HG02885 (cell line): ENCODE results near the gene NIPBL.

ENCODE experiments used
- ATAC-seq: cut with Tn5 transposase; IDR thresholded peaks from one replicate; pipeline ENCODE4 v1.9.1; 2021; ENCODE audit warnings: mild to moderate bottlenecking; ENCODE audit not compliant: unreplicated experiment, poor library complexity

The NIPBL gene

GRCh38 chr5:36944607-36945225 lies 68.1 kb downstream of the NIPBL start:
- no peak for ATAC-seq

DNA sequence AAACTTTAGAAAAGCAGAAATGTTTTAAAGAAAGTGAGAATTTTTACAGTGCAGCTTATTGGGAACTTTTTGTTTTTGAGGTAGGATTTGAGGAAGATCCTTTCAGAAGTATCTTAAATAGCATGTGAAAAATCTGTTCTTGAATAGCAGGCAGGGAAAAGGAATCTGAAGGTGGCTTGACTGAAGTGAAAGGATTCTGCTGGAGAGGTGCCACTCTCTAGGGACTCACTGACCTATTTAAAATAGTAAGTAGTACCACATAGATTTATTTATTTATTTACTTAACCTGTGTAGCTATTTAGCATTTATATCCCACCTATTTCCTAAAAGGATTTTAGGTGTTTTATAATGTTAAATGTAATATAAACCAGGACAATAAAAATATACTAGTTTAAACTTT lies 69.1 kb downstream of the NIPBL start:
- no peak for ATAC-seq

DNA sequence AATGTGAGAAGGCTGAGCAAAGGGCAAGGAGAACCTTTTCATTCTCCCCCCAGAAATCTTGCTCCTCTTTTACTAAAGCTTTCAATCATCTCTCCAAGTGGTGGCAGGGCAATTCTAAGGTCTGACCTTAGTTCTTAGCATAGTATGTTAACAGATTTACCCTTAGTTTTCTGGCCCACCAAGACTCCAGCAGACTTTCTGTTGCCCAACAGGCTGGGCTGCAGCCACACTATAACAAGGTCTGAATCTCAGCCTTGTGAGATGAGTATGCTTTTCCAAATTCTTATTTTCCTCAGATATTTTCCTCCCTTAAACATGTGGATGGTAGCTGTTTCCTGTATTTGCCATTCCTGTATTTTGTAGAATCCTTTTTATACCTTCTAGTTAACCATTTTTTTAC lies 69.5 kb downstream of the NIPBL start:
- no peak for ATAC-seq

- no peak for ATAC-seq
Observed at GRCh38 chr5:36948041-36948440, 71.5 kb downstream of the NIPBL start.

DNA sequence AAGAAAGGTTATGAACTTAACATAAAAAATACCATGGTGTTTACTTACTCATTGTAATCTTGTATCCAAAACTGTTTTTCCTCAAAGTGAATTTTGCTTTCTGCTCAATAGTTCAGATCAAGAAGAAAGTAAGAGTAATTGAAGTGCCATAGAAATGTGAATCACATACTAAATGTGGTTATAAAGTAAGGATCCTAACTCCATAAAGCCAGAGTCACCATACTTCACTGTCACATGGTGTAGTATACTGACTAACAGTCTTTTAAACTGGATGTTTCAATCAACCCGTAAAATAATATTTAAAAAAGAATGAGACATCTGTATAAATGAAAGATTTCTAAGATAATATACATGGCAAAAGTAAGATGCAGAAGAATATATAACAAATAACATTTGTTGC lies 72.1 kb downstream of the NIPBL start:
- no peak for ATAC-seq

DNA sequence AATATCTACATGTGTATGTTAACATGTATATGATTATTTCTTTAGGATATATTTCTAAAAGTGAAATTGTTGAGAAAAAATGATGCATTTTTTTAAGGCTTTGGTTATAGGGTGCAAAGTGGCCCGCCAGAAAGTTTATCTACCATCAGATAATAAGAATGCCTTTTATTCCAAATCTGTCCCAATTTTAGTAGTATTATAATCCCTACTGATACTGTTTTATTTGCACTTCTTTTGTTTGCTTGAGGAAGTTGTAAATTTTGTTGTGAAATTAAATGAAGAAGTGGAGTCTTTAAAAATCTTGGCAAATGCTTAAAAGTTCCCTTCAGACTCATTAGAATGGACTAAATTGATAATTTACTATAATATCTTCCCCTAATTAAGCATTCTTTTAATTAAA lies 73.0 kb downstream of the NIPBL start:
- ATAC-seq: no peak

DNA sequence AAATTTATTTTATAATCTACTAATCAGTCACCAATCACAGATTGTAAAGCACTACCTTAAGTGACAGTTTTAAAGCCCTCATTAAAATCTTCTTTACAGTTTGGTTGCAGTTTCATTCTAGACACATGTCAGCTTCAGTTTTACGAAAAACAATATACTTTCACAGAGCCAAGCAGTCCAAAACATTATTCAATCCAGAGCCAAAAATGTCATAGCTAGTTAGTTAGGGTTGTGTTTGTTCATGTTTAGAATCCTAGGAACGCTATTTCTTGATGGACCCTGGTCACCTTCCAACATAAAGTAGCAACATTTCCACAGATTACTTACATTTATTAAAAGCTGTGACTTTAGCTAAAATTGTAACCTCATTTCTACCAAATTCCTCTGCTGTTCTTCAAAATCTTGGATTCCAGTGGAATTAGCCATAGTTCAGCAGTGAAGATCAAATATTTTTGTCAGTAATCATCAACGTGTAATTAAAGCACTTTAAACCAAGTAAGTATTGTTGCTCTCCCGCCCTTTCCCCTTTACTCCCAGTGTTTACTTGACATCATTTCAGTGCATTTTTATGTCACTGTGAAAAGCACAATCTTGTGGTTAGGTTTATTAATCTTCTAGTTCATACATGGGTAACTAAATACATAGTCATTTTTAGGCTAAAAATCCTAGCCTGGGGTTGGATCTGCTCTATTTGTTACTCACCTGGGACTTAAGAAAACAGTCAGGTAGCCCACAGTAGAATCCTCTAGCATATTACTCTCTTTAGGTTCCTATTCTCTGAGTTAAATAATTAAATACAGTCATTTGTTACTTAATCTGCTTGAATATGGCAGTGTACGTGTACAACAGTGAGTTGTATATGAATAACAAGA lies 74.3 kb downstream of the NIPBL start:
- no peak for ATAC-seq

DNA sequence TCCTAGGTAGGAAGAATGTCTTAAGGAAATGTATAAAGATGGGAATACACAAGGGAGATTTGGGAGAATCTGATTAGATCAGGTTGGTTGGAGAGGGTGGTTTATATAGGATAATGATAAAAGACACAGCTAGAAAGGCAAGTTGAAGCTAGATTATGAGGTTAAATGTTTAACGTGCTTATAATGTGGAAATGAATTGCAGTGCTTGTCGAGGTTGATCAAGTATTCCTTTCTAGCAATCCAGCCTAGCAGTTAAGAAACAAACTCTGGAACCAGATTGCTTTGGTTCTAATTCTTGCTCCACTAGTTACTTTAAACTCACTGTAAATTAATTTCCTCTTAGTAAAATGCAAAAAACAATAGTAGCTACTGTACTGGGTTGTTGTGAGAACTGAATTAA lies 76.5 kb downstream of the NIPBL start:
- ATAC-seq: no peak

- no peak for ATAC-seq
Observed at GRCh38 chr5:36957953-36958537, 81.5 kb downstream of the NIPBL start.

- no peak for ATAC-seq
Observed at GRCh38 chr5:36958612-36959011, 82.0 kb downstream of the NIPBL start.

- no peak for ATAC-seq
Observed at GRCh38 chr5:36965179-36965578, 88.6 kb downstream of the NIPBL start.

DNA sequence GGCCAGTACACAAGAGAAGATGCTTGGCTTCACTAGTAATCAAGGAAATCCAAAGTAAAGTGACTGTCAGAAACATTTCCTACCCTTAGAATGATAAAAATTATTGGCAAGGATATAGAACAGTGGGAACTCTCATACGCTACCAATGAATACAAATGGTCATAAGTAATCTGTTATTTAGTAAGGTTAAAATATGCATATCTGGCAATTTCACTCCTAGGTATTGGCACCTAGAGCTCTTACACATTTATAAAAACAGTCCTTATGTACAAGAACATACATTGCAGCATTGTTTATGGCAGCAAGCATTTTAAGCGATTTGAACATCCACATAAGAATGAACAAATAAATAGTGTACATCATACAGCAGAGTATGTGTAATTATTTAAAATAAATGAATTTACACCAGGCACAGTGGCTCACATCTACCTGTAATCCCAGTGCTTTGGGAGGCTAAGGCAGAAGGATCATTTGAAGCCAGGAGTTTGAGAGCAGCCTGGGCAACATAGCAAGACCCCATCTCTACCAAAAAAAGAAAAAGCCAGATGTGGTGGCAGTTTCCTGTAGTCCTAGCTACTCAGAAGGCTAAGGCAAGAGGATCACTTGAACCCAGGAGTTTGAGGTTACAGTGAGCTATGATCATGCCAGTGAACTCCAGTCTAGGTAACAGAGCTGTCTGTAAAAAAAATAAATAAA lies 93.3 kb downstream of the NIPBL start:
- ATAC-seq: no peak

DNA sequence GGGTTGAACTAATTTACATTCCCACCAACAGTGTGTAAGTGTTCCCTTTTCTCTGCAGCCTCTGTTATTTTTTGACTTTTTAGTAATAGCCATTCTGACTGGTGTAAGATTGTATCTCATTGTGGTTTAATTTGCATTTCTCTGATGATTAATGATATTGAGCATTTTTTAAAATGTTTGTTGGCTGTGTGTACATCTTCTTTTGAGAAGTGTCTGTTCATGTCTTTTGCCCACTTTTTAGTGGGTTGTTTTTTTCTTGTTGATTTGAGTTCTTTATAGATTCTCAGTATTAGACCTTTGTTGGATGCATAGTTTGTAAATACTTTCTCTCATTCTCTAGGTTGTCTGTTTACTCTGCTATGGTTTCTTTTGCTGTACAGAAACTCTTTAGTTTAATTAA lies 101.6 kb downstream of the NIPBL start:
- ATAC-seq: no peak

GRCh38 chr5:36982146-36982545 lies 105.6 kb downstream of the NIPBL start:
- no peak for ATAC-seq

GRCh38 chr5:36985387-36985786 lies 108.8 kb downstream of the NIPBL start:
- ATAC-seq: no peak

DNA sequence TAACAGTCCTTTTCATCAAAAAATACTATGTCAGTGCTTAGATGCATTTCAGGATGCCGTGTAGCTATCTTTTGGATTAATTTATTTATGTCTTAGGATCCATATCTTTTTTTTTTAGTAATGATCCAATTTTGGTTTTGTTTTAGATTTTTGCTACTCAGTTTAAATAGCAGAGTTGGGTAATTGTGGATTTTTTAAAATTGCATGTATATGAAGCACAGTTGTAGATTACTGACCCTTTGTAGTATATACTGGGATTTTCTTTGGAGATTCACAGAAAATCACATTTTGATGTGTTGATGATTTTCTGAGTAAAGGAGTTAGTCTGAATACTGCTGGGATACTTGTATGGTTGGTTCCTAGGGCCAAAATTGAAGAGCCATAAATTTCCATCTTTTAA lies 111.8 kb downstream of the NIPBL start:
- ATAC-seq: no peak

- ATAC-seq: no peak
Observed at GRCh38 chr5:36998578-36998977, 122.0 kb downstream of the NIPBL start.

DNA sequence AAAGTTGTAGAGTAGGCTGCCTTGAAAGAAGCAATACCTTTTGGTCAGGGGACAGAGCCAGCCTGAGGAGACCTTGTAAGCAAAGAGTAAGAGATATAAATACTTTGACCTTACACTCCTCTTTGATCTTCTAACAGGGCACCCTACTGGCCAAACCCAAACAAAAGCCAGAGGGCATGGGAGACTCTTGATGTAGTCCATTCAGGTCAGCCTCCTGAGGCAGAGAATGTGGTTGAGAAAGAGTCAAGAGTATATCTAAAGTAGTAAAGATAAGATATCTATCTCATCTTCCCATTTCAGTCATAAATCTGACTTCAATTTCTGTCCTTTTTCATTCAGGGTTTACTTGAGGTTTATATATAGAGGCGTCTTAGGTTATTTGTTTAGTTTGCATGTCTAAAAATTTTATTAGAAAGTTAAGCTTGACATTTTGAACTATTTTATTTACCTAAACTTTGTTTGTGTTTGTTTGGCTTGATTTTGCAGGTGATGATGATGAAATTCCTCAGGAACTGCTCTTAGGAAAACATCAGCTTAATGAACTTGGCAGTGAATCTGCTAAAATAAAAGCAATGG lies 125.7 kb downstream of the NIPBL start:
- ATAC-seq: no peak

DNA sequence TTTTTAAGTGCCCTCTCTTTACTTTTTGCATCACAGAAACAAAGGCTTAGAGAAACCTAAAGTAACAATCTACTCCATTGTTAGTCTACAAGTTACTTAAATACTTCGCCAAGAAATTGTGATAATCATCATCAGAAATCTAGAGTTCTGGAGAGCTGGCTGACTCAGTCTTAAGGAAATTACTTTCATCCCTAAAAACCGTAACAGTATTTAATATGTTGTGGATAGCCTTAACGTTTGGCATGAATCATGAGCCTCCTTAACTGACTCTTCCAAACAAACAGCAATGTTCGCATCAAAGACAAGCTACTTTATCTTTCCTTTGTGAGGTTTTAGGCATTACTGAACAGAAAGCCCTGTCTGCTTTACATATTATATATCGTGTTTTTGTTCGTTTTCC lies 128.7 kb downstream of the NIPBL start:
- ATAC-seq: no peak

DNA sequence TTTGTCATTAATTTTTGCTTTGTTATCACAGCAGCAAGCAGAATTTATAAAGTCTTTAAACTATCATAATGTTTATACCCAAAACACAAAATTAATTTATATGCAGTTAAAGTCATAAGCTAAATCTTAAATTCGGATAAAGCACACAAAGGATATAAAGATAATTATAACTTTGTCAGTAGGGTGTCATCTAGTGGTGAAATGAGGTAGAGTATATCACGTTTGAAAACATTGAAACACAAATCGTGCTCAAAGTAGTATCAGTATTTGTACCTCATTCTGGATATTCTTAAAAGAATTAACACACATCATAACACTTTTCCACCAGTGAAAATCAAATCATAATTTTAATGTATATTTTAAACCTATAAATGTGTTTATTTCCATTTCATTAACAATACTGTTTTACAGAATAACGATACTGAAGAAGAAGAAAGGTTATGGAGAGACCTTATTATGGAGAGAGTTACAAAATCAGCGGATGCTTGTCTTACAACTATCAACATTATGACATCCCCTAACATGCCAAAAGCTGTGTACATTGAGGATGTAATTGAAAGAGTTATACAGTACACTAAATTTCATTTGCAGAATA lies 129.5 kb downstream of the NIPBL start:
- no peak for ATAC-seq
